ENCODE data around the gene PLCL2. TPM values are rescaled to one million over a fixed set of nuclear protein-coding genes. Genes with fewer than 3 reads are reported as not detected.

The PLCL2 gene
- total and polyA plus RNA-seq, 2 donors (not counting 3 experiments of a cell fraction or from before 2014, with no cell fraction given): 2.3 to 10.7 TPM

GRCh38 chr3:16906682-16907081, 21.9 kb downstream of the PLCL2 start:
- no peak overlapping the region for H3K4me3 ChIP-seq (replicated peaks in 1 of 3; ENCODE audit: insufficient read depth in 1 of 3, low read depth in 1 of 3, low read length in 3 of 3)
- peak; percentile 65 for DNase-seq (ENCODE audit: low read depth, low spot score)
- BruUV-seq (replicated peaks): no TSS peak

More at GRCh38 chr3:16906682-16907081, 21.9 kb downstream of the PLCL2 start:
- H3K9ac ChIP-seq (replicated peaks; ENCODE audit: extremely low read depth, insufficient read depth, low read length): peak overlapping the region; percentile 40
- peak overlapping the region; percentile 78 for H3K27ac ChIP-seq (ENCODE audit: insufficient read depth, low read depth, low read length)
- no peaks in the 10 kb centered on the region for H4K20me1 ChIP-seq (replicated peaks; ENCODE audit: control insufficient read depth, extremely low read depth, insufficient read depth, low read length)
- intact Hi-C loops (cut with micrococcal nuclease): loop anchor here (1.0 to 2.0 kb wide), 2 partner anchors 21 to 42 kb away; no protein-coding TSS in a partner anchor
- H3K79me2 ChIP-seq (ENCODE audit: control insufficient read depth, insufficient read depth, low read length): peaks cover 4% of the 10 kb centered on the region
- no peaks in the 10 kb centered on the region for H3K9me1 ChIP-seq (replicated peaks; ENCODE audit: control insufficient read depth, extremely low read depth, insufficient read depth, low read length)
- dilution Hi-C loops (cut with MboI; ENCODE audit: extremely low pct_ligation_motif_present, low sequenced_read_pairs): no loop called here
- no peaks in the 10 kb centered on the region for H3K9me3 ChIP-seq (replicated peaks; ENCODE audit: control insufficient read depth, insufficient read depth, low read length)
- no peak for FAIRE-seq
- H3K4me2 ChIP-seq (ENCODE audit: insufficient read depth, low read length): peak overlapping the region; percentile 89
- no peaks in the 10 kb centered on the region for H3K36me3 ChIP-seq (ENCODE audit: control insufficient read depth in 2 of 2, extremely low read depth in 1 of 2, insufficient read depth in 2 of 2, low read length in 2 of 2)
- CTCF ChIA-PET: interaction anchor here (1.3 to 4.2 kb wide), 3 partner anchors 10 to 21 kb away, joined by 3 to 33 read pairs (median 4); partner anchors contain the start of gene PLCL2
- peaks cover 34% of the 10 kb centered on the region for H3K4me1 ChIP-seq (ENCODE audit: control insufficient read depth, extremely low read depth, insufficient read depth, low read length)
- no peak overlapping the region for H2AFZ ChIP-seq (ENCODE audit: low read depth, low read length)
- POLR2A ChIA-PET: no interaction called here
- no peaks in the 10 kb centered on the region for H3K27me3 ChIP-seq (ENCODE audit: control insufficient read depth in 2 of 2, insufficient read depth in 2 of 2, low read length in 2 of 2)
- TF ChIP-seq GATA2 (IDR thresholded peaks at IDR 0.05; ENCODE audit: insufficient read depth, insufficient read length, low read depth, low read length): no peak
- TF ChIP-seq FOS (IDR thresholded peaks at IDR 0.05; ENCODE audit: borderline replicate concordance, insufficient read depth, low read length): no peak
- no peak for TF ChIP-seq MYC (IDR thresholded peaks at IDR 0.05; ENCODE audit: low read depth, low read length)
- TF ChIP-seq CTCF (IDR thresholded peaks at IDR 0.05; ENCODE audit: extremely low read depth in 1 of 2, insufficient read depth in 1 of 2, low read depth in 1 of 2, low read length in 2 of 2): no peak
- no peak for TF ChIP-seq POLR2A (IDR thresholded peaks at IDR 0.05; ENCODE audit: low read depth, low read length)
- no peak for TF ChIP-seq JUN (IDR thresholded peaks at IDR 0.05; ENCODE audit: borderline replicate concordance, insufficient read depth, insufficient read length, low read depth)
- no peak for TF ChIP-seq EZH2 (IDR thresholded peaks at IDR 0.05; ENCODE audit: borderline replicate concordance, low read depth, low read length, severe bottlenecking)
- TF ChIP-seq, protein P1, sequence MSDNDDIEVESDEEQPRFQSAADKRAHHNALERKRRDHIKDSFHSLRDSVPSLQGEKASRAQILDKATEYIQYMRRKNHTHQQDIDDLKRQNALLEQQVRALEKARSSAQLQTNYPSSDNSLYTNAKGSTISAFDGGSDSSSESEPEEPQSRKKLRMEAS (IDR thresholded peaks at IDR 0.05; ENCODE audit: insufficient read depth, insufficient read length): no peak
- TF ChIP-seq POLR2AphosphoS5 (IDR thresholded peaks at IDR 0.05; ENCODE audit: insufficient read depth, low read depth, low read length): no peak
